NCI-H1436 treated with DMSO at 0.1 percent for 48 hours (cell line): ENCODE results near the gene EMC10.
"Not testable (repeated sequence)": the region's sequence is repeated elsewhere in the genome, so short reads cannot be mapped to it uniquely, and the experiment has no call there.

ENCODE experiments used
- DNase-seq: peaks from one replicate; lab custom pipeline; 2025; lab: John Stamatoyannopoulos, UW

The EMC10 gene

GRCh38 chr19:50476224-50476906, at the start of gene EMC10, which contains the start of gene GARIN5A:
Gene EMC10 (plus strand): TSS chr19:50476507. CDS start chr19:50476545, 38 bp downstream.
Gene GARIN5A (minus strand): TSS chr19:50476848. CDS start chr19:50476388, 460 bp downstream.
- peak; percentile 64 for DNase-seq

- DNase-seq, result no peak
Observed at GRCh38 chr19:50427318-50427925, 48.9 kb upstream of the EMC10 start.

- DNase-seq, result no peak
Observed at GRCh38 chr19:50427997-50428425, 48.3 kb upstream of the EMC10 start.

GRCh38 chr19:50428772-50429463, 47.4 kb upstream of the EMC10 start:
- no peak for DNase-seq

DNA sequence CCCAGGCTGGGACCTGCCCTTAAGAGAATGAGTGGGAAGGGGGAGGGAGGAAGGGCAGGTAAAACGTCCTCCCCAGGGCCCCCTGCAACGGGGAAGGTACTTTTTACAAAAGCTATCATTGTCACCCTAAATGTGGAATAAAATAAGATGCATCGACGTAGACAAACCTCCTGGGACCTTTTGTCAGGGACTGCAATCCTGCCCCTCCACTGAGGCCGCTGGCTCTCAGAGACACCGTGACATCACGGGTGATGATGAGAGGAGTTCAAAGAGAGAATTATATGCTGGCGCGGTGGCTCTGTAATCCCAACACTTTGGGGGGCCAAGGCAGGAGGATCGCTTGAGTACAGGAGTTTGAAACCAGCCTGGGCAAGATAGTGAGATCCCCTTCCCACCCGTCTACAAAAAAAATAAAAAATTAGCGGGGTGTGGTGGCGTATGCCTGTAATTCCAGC, 45.4 kb upstream of the EMC10 start:
- no peak for DNase-seq

- peak; percentile 60 for DNase-seq
Observed at GRCh38 chr19:50431343-50432220, 44.7 kb upstream of the EMC10 start.

- no peak for DNase-seq
Observed at GRCh38 chr19:50432221-50433028, 43.9 kb upstream of the EMC10 start, which contains the start of gene MYBPC2. Gene MYBPC2 (plus strand): TSS chr19:50432892. CDS start chr19:50432954, 62 bp downstream.

DNA sequence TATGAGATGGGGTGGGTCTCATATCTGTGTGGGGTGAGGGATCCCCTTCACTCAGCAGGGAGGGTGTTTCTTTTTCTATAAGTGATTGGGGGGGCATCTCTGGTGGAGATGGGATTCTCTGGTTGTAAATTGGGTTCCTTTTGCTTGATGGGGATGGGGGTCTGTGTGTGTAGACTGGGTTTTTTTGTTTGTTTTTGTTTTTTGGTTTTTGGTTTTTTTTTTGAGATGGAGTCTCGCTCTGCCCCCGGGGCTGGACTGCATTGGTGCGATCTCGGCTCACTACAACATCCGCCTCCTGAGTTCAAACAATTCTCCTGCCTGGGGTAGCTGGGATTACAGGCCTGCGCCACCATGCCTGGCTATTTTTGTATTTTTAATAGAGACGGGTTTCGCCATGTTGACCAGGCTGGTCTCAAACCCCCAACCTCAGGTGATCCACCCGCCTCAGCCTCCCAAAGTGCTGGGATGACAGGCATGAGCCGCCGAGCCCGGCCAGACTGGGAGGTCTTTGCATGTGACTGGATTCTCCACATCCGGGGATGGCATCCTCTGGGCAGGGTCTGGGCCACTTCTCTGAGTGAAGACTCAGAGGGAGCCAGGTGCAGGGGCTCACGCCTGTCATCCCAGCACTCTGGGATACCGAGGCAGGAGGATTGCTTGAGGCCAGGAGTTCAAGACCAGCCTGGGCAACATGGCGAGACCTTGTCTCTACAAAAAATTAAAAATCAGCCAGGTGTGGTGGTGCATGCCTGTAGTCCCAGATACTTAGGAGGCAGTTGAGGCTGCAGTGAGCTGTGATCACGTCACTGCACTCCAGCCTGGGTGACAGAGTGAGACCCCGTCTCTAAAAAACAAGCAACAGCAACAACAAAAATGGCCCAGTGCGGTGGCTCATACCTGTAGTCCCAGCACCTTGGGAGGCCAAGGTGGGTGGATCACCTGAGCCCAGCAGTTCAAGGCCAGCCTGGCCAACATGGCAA, 42.8 kb upstream of the EMC10 start:
- DNase-seq, result no peak

DNA sequence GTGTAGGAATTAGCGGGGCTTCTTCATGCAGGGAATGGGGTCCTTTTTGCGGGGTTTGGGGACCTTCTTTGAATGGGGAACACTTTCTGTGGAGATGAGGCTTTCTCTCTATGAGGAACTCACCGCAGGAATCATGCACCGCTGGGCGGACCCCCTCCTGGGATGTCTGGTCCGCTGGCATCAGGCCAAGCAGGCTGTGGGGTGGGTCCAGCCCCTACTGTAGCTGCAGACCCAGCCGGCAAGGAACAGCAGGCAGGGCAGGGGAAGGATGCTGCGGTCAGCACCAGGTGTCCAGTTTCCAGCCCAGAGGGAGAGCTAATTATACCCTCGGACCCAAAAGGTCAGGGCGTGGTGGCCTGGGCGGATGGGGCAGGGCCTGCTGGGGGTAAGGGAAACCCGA, 41.8 kb upstream of the EMC10 start:
- no peak for DNase-seq

DNA sequence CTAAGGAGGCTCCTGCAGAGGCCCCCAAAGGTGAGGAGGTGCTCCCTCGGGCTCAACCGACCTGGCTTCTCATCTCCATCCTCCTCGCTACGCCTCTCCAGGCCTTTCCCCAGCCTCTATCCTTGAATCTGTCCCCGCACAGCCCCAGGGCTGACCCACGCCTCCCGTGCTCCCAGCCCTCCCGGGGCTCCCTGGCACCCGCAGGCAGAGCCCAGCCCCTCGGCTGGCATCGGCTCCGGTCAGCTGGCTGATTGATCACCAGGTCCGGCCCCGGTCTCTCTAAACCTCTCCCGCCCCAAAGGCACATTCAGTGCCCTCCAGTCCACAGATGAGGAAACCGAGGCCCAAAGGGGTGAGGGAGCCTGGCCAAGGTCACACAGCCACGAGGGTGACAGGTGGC, 41.1 kb upstream of the EMC10 start:
- DNase-seq, result no peak

GRCh38 chr19:50435627-50436026, 40.7 kb upstream of the EMC10 start:
- no peak for DNase-seq

DNA sequence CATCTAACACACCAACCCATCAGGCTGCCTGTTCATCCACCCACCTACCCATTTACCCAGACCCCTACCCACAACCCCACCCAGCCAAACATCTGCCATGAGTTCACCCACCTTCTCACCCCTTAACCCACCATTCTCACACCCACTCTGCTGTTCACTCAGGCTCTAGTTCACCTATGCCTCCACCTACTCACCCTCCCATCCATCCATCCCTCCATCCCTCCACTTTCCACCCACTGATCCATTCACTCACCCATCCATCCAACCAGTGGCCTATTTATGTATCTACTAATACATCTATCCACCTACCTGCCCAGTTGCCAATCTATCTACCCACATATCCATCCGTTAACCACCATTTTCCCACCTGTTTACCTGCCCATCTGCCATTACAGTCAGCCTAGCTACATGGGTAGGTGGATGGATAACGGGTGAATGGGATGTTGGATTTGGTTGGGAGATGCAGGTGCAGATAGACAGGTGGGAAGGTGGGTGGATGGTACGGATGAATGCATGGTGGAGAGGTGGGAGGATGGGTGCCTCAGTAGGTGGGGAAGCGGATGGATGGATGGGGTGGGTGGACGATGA, 38.4 kb upstream of the EMC10 start:
- DNase-seq, result no peak

DNA sequence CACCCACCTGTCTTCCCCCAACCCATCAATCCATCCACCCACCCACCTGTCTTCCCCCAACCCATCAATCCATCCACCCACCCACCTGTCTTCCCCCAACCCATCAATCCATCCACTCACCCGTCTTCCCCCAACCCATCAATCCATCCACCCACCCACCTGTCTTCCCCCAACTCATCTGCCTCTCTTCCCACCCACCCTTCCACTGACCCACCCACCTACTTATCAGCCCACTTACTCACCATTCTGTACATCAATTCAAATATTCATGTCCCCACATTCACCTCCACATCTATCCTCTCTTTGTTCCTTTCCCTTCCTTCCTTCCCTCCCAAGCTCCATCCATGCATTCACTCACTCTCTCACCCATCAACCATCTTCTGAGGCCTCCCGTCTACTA, 37.2 kb upstream of the EMC10 start:
- not testable (repeated sequence) for DNase-seq

- DNase-seq, result no peak
Observed at GRCh38 chr19:50444059-50444458, 32.2 kb upstream of the EMC10 start.

GRCh38 chr19:50447053-50447452, 29.3 kb upstream of the EMC10 start:
- DNase-seq, result no peak

DNA sequence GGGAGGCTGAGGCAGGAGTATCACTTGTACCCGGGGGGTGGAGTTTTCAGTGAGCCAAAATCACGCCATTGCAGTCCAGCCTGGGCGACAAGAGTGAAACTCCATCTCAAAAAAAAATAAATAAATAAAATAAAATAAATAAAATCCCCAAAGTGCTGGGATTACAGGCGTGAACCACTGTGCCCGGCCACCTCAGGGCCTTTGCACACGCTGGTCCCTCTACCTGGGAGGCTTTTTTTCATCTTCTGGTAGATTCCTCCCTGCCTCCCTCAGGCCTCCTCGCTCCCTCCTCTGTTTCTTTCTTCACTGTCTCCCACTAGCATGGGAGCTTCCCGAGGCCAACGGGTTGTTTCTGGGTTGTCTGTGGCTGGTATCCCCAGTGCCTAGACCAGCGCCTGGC, 28.6 kb upstream of the EMC10 start:
- DNase-seq, result no peak

DNA sequence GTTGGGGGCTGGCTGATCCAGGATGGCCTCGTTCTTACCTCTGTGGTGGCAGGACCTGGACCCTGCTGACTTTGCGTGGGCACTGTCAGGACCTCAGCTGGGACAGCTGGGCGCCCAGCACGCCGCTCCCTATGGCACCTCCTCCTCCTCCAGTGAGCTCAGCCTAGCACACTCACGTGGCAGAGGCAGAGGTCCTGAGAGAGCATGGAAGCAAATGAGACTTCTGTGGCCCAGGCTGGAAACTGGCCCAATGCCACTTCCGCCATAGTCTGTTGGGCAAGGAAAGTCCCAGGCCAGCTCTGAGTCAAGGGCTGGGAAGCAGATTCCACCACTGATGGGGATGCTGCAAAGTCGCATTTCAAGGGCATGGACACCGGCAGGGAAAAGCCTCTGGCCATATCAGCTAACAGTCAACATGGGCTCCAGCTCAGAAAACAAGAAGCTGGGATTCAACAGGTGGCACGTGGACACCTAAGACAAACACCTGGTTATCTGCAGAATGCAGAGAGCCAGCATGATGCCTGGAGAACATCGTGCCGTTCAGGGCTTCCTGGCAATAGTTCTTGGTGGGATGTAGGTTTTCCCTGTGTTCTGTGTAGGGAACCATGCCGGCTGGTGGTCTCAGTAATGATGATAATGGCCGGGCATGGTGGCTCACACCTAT, 26.9 kb upstream of the EMC10 start:
- DNase-seq, result no peak

DNA sequence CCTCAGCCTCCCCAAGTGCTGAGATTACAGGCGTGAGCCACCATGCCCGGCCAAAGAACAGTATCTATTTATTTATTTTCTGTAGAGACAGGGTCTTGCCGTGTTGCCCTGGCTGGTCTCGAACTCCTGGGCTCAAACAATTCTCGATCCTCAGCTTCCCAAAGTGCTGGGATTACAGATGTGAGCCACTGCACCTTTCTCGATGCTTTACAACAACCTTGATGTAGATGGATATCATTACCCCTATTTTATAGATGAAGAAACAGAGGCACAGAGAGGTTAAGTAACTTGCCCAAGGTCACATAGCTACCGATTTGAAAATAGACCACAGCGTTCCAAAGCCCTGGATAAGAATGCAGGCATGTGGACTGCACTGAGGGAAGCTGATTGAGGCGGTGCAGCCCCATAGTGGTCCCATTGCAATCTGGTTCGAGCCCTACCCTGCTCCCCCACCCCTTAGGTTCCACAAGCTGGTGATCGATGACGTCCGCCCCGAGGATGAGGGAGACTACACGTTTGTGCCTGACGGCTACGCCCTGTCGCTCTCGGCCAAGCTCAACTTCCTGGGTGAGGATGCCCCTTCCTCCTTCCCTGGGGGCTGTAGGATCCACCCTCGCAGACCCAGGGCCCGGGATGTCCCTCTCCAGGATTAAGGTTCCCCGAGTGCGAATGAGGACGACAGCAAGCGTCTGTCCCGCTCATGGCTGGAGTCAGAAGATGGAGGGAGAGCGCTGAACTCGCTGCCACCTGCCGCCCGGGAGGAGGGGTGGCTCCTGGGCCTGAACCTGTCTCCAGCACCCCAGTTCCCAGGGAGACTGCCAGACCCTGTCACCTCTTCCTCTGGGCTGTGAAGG, 25.7 kb upstream of the EMC10 start:
- no peak for DNase-seq
